K562 (cell line): ENCODE data around the gene MOB3B. TPM values are rescaled to one million over a fixed set of nuclear protein-coding genes. Genes with fewer than 3 reads are reported as not detected.
A peak's percentile ranks its signal among the peaks of the same experiment; 100 is the strongest.

Experiments used
- ATAC-seq: fragments of 200-7000 bp; cut with Tn5 transposase; 3 replicates; pipeline ENCODE4 v1.9.1; 2020; ENCODE audit warnings: moderate library complexity
- BruUV-seq: library from RNA; stranded (reverse); fragments of 400-500 nt; replicated peaks from 2 replicates; lab custom pipeline; 2021; lab: Mats Ljungman, UMichigan
- CTCF ChIA-PET: fragments of 300-600 bp; formaldehyde crosslinking; extraction: SDS; loops from one replicate; lab custom pipeline; 2021; ENCODE audit warnings: low intra/inter-chr PET ratio; lab: Yijun Ruan, JAX
- POLR2A ChIA-PET: fragments of 300-600, 350-650 bp; sonication (Branson Sonifier 250); formaldehyde crosslinking; extraction: SDS; loops from one replicate; lab custom pipeline; 2021; ENCODE audit warnings: antibody characterized with exemption, inconsistent platforms; lab: Yijun Ruan, JAX
- DNase-seq, 4 experiments: peaks; one replicate each; pipeline versions ENCODE4 v3.0.0 to v3.0.0-alpha.2; 2011 to 2018; ENCODE audit warnings: low spot score in 3 of 4, mixed read lengths in 3 of 4; ENCODE audit errors: extremely low read depth in 1 of 4
- FAIRE-seq: peaks from 2 replicates; lab custom pipeline; 2011; peaks lifted over from hg19 to GRCh38; lab: Jason Lieb, UNC
- H2AFZ ChIP-seq: 2 replicates; pipeline ENCODE4 v1.6.0; 2011; ENCODE audit warnings: low read depth, low read length, control low read depth, inconsistent platforms
- H3K27ac ChIP-seq: fragments of 200-600 bp; 3 replicates; pipeline ENCODE4 v1.8.0; 2011; ENCODE audit warnings: low read depth, mild to moderate bottlenecking, control low read depth, inconsistent platforms, low read length, moderate library complexity, mixed read lengths; ENCODE audit errors: extremely low read depth
- H3K27me3 ChIP-seq, 2 experiments: fragments of 300-600 bp in 1 of 2; 2 replicates in 1 of 2; 3 replicates in 1 of 2; pipeline versions ENCODE4 v1.6.0 to v1.8.0; 2011; ENCODE audit warnings: inconsistent platforms in 2 of 2, low read length in 2 of 2, mild to moderate bottlenecking in 1 of 2, mixed read lengths in 1 of 2, moderate library complexity in 1 of 2; ENCODE audit not compliant: control insufficient read depth in 2 of 2, insufficient read depth in 2 of 2
- H3K36me3 ChIP-seq: fragments of 300-600 bp; 3 replicates; pipeline ENCODE4 v1.8.0; 2011; ENCODE audit warnings: mild to moderate bottlenecking, low read length, inconsistent platforms; ENCODE audit not compliant: control insufficient read depth, insufficient read depth
- H3K4me1 ChIP-seq, 2 experiments: fragments of 200-600 bp in 1 of 2; replicated peaks in 1 of 2; 2 replicates in 1 of 2; 3 replicates in 1 of 2; pipeline versions ENCODE4 v1.5.1 to v1.8.0; 2011; ENCODE audit warnings: inconsistent platforms in 2 of 2, low read length in 2 of 2, mild to moderate bottlenecking in 1 of 2, mixed read lengths in 1 of 2, moderate library complexity in 1 of 2; ENCODE audit not compliant: control insufficient read depth in 2 of 2, insufficient read depth in 2 of 2
- H3K4me2 ChIP-seq: 2 replicates; pipeline ENCODE4 v1.6.1; 2011; ENCODE audit warnings: low read length, control low read depth, inconsistent platforms, mixed read lengths; ENCODE audit not compliant: insufficient read depth
- H3K4me3 ChIP-seq: fragments of 200-600 bp; sonication (generic), shearing (Covaris generic); 2 replicates; pipeline ENCODE4 v1.5.1; 2016; ENCODE audit warnings: control low read depth, inconsistent platforms
- H3K79me2 ChIP-seq: fragments of 200-600 bp; 3 replicates; pipeline ENCODE4 v1.8.0; 2011; ENCODE audit warnings: low read length, inconsistent platforms; ENCODE audit not compliant: control insufficient read depth, insufficient read depth
- H3K9ac ChIP-seq, 2 experiments: 2 replicates each; pipeline versions ENCODE4 v1.6.0 to v1.6.1; 2011; ENCODE audit warnings: low read depth in 2 of 2, low read length in 2 of 2, control low read depth in 1 of 2, inconsistent platforms in 1 of 2, mild to moderate bottlenecking in 1 of 2, mixed read lengths in 1 of 2; ENCODE audit not compliant: insufficient read depth in 1 of 2
- H3K9me1 ChIP-seq: one replicate; pipeline ENCODE4 v1.6.0; 2011; ENCODE audit warnings: inconsistent platforms, mild to moderate bottlenecking, low read length, moderate library complexity; ENCODE audit not compliant: control insufficient read depth, insufficient read depth
- H3K9me3 ChIP-seq: replicated peaks from 2 replicates; pipeline ENCODE4 v1.5.1; 2011; ENCODE audit warnings: low read depth, low read length, inconsistent platforms; ENCODE audit not compliant: control insufficient read depth, insufficient read depth
- H4K20me1 ChIP-seq: replicated peaks from 2 replicates; pipeline ENCODE4 v1.6.1; 2011; ENCODE audit warnings: low read length, inconsistent platforms, mixed read lengths; ENCODE audit not compliant: control insufficient read depth, insufficient read depth
- HMG20A ChIP-seq: fragments of 450-650 bp; formaldehyde crosslinking; conservative IDR thresholded peaks from 2 replicates; pipeline ENCODE4 v1.4.0; 2020; ENCODE audit warnings: mild to moderate bottlenecking, mixed read lengths
- ZNF518B ChIP-seq: fragments of 250-450 bp; sonication (Bioruptor Pico); IDR thresholded peaks from 2 replicates; pipeline ENCODE4 v1.5.0; 2021; ENCODE audit warnings: mild to moderate bottlenecking, moderate library complexity
- WGBS: fragments of 100-300 bp; shearing (Covaris generic); methylation state at CpG from one replicate; pipeline ENCODE4 v1.1.6; 2016; ENCODE audit warnings: low coverage, mixed read lengths; ENCODE audit not compliant: insufficient coverage; ENCODE audit errors: missing lambda C conversion rate; 5-methylcytosine and 5-hydroxymethylcytosine counted together
- in situ Hi-C: fragments of 300-500 bp; cut with MboI; formaldehyde crosslinking; loops from 4 replicates; pipeline ENCODE4 v1.15.0; 2018; ENCODE audit warnings: inconsistent platforms, mixed read lengths
- intact Hi-C: fragments of 100-400 bp; cut with micrococcal nuclease; formaldehyde crosslinking; loops from 2 replicates; pipeline ENCODE4 v1.14.2; 2022
- polyA plus RNA-seq, 8 experiments: library from polyadenylated mRNA; depleted of rRNA in 4 of 8; stranded (reverse) in 5 of 8; unstranded in 3 of 8; fragments of >200 nt; fragmentation: Nextera tagmentation in 2 of 8; fragmentation: Illumina TruSeq in 1 of 8; extraction: Ambion mirVana in 2 of 8; extraction: Trizol in 1 of 8; gene quantifications; 2 replicates each; pipeline versions ENCODE4 v1.2.1 to v1.2.3, GENCODE V29; 2011 to 2014; ENCODE audit warnings: inconsistent platforms in 1 of 8, missing spikeins in 1 of 8
- total RNA-seq, 7 experiments: library from RNA; depleted of rRNA in 6 of 7; stranded (reverse); fragments of >200 nt in 6 of 7; fragmentation: Illumina TruSeq in 2 of 7; extraction: Trizol in 2 of 7; gene quantifications; 2 replicates each; pipeline versions ENCODE4 v1.2.1 to v1.2.3, GENCODE V29; 2011 to 2021; ENCODE audit warnings: low replicate concordance in 1 of 7

Gene MOB3B
- total and polyA plus RNA-seq, 9 of the 15 experiments (the other 6 are each of a cell fraction or from before 2014, with no cell fraction given), result 3.6 to 12.8 (median 7.2) TPM

GRCh38 chr9:27483576-27483975, 46.0 kb downstream of the MOB3B start:
- POLR2A ChIA-PET, result interaction anchor here (0.6 to 0.7 kb wide), 3 partner anchors 13 to 91 kb away, joined by 3 read pairs; no protein-coding TSS in a partner anchor
- H3K4me2 ChIP-seq, result no peak overlapping the region; the same call in 1 of the 2 replicates
- peaks cover 0 to 7% of the 10 kb centered on the region in 2 experiments; a peak in 3 of 5 replicates for H3K4me1 ChIP-seq
- H3K79me2 ChIP-seq, result peaks cover 52% of the 10 kb centered on the region
- no peak overlapping the region for H2AFZ ChIP-seq
- 0 out of 2 replicates have a peak, but pooled peaks cover 2% of the 10 kb centered on the region for H3K9me3 ChIP-seq
- BruUV-seq, result no TSS peak
- CTCF ChIA-PET, result no interaction called here
- WGBS, result no CpG with 5 or more reads among the region's 6 CpGs
- TF ChIP-seq ZNF518B (CRISPR knock-in tag) (no peak), HMG20A (no peak)
- no peak for FAIRE-seq
- DNase-seq, result no peak
- no peaks in the 10 kb centered on the region for H3K9me1 ChIP-seq
- in situ Hi-C loops, result no loop called here
- H3K36me3 ChIP-seq, result no peaks in the 10 kb centered on the region
- no peak overlapping the region for H3K4me3 ChIP-seq
- no peak overlapping the region for H3K9ac ChIP-seq
- no peaks in the 10 kb centered on the region for H3K27me3 ChIP-seq
- no peaks in the 10 kb centered on the region for H4K20me1 ChIP-seq
- peak overlapping the region; percentile 44; the same call in 1 of the 3 replicates for H3K27ac ChIP-seq
- no peak for ATAC-seq
- intact Hi-C loops, result no loop called here
